Activated CD4-positive, alpha-beta T cell treated with anti-CD3 and anti-CD28 coated beads for 36 hours (primary cell): ENCODE data around the gene RNASE13. TPM values are rescaled to one million over a fixed set of nuclear protein-coding genes. Genes with fewer than 3 reads are reported as not detected.
"Not testable (repeated sequence)": the region's sequence is repeated elsewhere in the genome, so short reads cannot be mapped to it uniquely, and the experiment has no call there.

Experiments used
- ATAC-seq: fragments of 200-7000 bp; cut with Tn5 transposase; one replicate; pipeline ENCODE4 v1.10.0; 2021; ENCODE audit warnings: mild to moderate bottlenecking, moderate library complexity
- CTCF ChIA-PET: fragments of 350-600 bp; sonication (Branson Sonifier 250); formaldehyde crosslinking; loops from one replicate; lab custom pipeline; 2021; ENCODE audit warnings: antibody characterized with exemption; lab: Charles Lee
- POLR2A ChIA-PET: fragments of 350-600 bp; sonication (Branson Sonifier 250); formaldehyde crosslinking; loops from one replicate; lab custom pipeline; 2021; ENCODE audit warnings: antibody characterized with exemption, inconsistent platforms; lab: Charles Lee
- DNase-seq: peaks from one replicate; pipeline ENCODE4 v3.0.0-alpha.2; 2020
- H3K27ac Mint-ChIP-seq: one replicate; pipeline ENCODE4 v1.8.0; 2021; ENCODE audit warnings: mixed read lengths
- H3K27me3 Mint-ChIP-seq: one replicate; pipeline ENCODE4 v1.8.0; 2021; ENCODE audit warnings: mixed read lengths
- H3K36me3 Mint-ChIP-seq: one replicate; pipeline ENCODE4 v1.8.0; 2021; ENCODE audit warnings: low read depth, mixed read lengths
- H3K4me1 Mint-ChIP-seq: one replicate; pipeline ENCODE4 v1.8.0; 2021; ENCODE audit warnings: mixed read lengths
- H3K4me3 Mint-ChIP-seq: one replicate; pipeline ENCODE4 v1.8.0; 2021; ENCODE audit warnings: mild to moderate bottlenecking, moderate library complexity, mixed read lengths
- H3K9me3 Mint-ChIP-seq: one replicate; pipeline ENCODE4 v1.8.0; 2021; ENCODE audit warnings: low read depth, mixed read lengths
- intact Hi-C, 2 experiments: fragments of 100-400 bp; cut with DNase I in 1 of 2; cut with micrococcal nuclease in 1 of 2; formaldehyde crosslinking; loops; one replicate each; pipeline versions ENCODE4 v1.14.2 to v1.15.1; 2022 to 2024; cut with DNase I, micrococcal nuclease
- microRNA-seq: library from miRNA; unstranded; fragments of <30 nt; microRNA quantifications from one replicate; pipeline ENCODE4 v1.2.0, GENCODE V29; 2021; ENCODE audit warnings: borderline replicate concordance
- total RNA-seq, 2 experiments: library from RNA; stranded (reverse); gene quantifications; one replicate each; pipeline ENCODE4 v1.2.3, GENCODE V29; 2021

RNASE13 gene
- total RNA-seq, 2 experiments from 2014 or later: not detected

DNA sequence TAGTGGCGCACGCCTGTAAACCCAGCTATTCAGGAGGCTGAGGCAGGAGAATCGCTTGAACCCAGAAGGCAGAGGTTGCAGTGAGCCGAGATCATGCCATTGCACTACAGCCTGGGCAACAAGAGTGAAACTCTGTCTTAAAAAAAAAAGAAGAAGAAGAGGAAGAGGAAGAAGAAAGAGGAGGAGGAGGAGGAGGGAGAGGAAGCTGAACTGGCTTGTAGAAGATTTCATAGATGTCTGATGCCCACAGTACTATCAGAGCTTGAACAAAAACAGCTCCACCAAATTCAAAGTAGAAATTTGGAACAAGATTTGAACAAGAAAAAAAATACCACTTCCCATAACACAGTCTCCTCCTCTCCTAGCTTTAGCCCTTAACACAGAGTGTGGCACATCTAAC is 49.0 kb downstream of the RNASE13 start:
- H3K36me3 Mint-ChIP-seq, H3K27ac Mint-ChIP-seq, H3K27me3 Mint-ChIP-seq, POLR2A ChIA-PET, CTCF ChIA-PET, H3K9me3 Mint-ChIP-seq, intact Hi-C loops, DNase-seq, H3K4me3 Mint-ChIP-seq, ATAC-seq: not testable (repeated sequence)
- peaks cover 15% of the 10 kb centered on the region for H3K4me1 Mint-ChIP-seq

Small RNA genes lying within 50 kb of the gene (microRNA-seq; reads per million reads assigned to microRNA genes)
- gene MIR6717: not detected

Other genes with a start within 250 kb of the RNASE13 start
- not detected for gene RNASE1, start 232.0 kb downstream of the RNASE13 start, total RNA-seq
- gene RNASE3, start 143.4 kb downstream of the RNASE13 start, total RNA-seq: not detected
- not detected for gene RNASE2, start 79.3 kb downstream of the RNASE13 start, total RNA-seq
- gene METTL17, start 44.8 kb downstream of the RNASE13 start, total RNA-seq: 10 to 100 TPM; 89.3 to 90.0 TPM
- gene SLC39A2, start 35.5 kb downstream of the RNASE13 start, total RNA-seq: under 1 TPM; 0.21 to 0.30 TPM
- gene NDRG2, start 9.7 kb downstream of the RNASE13 start, total RNA-seq: 1 to 10 TPM; 5.5 to 7.0 TPM
- gene TPPP2, start 4.6 kb downstream of the RNASE13 start, total RNA-seq: not detected
- not detected for gene RNASE7, start 7.6 kb upstream of the RNASE13 start, total RNA-seq
- gene RNASE8, start 23.0 kb upstream of the RNASE13 start, total RNA-seq: not detected
- gene ARHGEF40, start 35.5 kb upstream of the RNASE13 start, total RNA-seq: under 1 TPM; 0.05 to 0.09 TPM
- 10 to 100 TPM in 1 of 2 experiments, 1 to 10 TPM in 1; 9.6 to 10.8 TPM for gene ZNF219, start 63.8 kb upstream of the RNASE13 start, total RNA-seq
- gene TMEM253, start 66.3 kb upstream of the RNASE13 start, total RNA-seq: under 1 TPM in 1 of 2 experiments, not detected in 1; 0.44 TPM
- gene OR5AU1, start 121.3 kb upstream of the RNASE13 start, total RNA-seq: under 1 TPM in 1 of 2 experiments, not detected in 1; 0.02 TPM
- gene HNRNPC, start 234.6 kb upstream of the RNASE13 start, total RNA-seq: 1,000 to 10,000 TPM; 1,155 to 1,665 TPM
- gene RPGRIP1, start 245.3 kb upstream of the RNASE13 start, total RNA-seq: under 1 TPM; 0.14 to 0.21 TPM